Measurements from ENCODE around the gene SMAD3.

Gene SMAD3

GRCh38 chr15:67144609-67145311 lies 79.4 kb downstream of the SMAD3 start:
- no peak for TF ChIP-seq CTCF (IDR thresholded peaks at IDR 0.05; ENCODE audit: low read depth, low read length)
- no peak for DNase-seq (ENCODE audit: extremely low read depth, low read depth)

- TF ChIP-seq CTCF (IDR thresholded peaks at IDR 0.05; ENCODE audit: low read depth, low read length): no peak
- no peak for DNase-seq (ENCODE audit: extremely low read depth, low read depth)
Observed at GRCh38 chr15:67145312-67145610, 79.9 kb downstream of the SMAD3 start.

- DNase-seq (ENCODE audit: extremely low read depth, low read depth): no peak
- TF ChIP-seq CTCF (IDR thresholded peaks at IDR 0.05; ENCODE audit: low read depth, low read length): no peak
Observed at GRCh38 chr15:67145710-67146109, 80.3 kb downstream of the SMAD3 start.

- DNase-seq (ENCODE audit: extremely low read depth, low read depth): no peak
- TF ChIP-seq CTCF (IDR thresholded peaks at IDR 0.05; ENCODE audit: low read depth, low read length): no peak
Observed at GRCh38 chr15:67146234-67146633, 80.8 kb downstream of the SMAD3 start.

- no peak for TF ChIP-seq CTCF (IDR thresholded peaks at IDR 0.05; ENCODE audit: low read depth, low read length)
- DNase-seq (ENCODE audit: extremely low read depth, low read depth): no peak
Observed at GRCh38 chr15:67146875-67147381, 81.5 kb downstream of the SMAD3 start.

GRCh38 chr15:67147396-67147949 lies 82.1 kb downstream of the SMAD3 start:
- TF ChIP-seq CTCF (IDR thresholded peaks at IDR 0.05; ENCODE audit: low read depth, low read length): no peak
- DNase-seq (ENCODE audit: extremely low read depth, low read depth): no peak

- no peak for TF ChIP-seq CTCF (IDR thresholded peaks at IDR 0.05; ENCODE audit: low read depth, low read length)
- no peak for DNase-seq (ENCODE audit: extremely low read depth, low read depth)
Observed at GRCh38 chr15:67148196-67148701, 82.8 kb downstream of the SMAD3 start.

Measured in AG09319 (cell line).